Parathyroid adenoma (tissue), 2 donors: ENCODE measurements around the gene TXNDC5.

ENCODE experiments used
- H2AFZ ChIP-seq: fragments of 300-600 bp; sonication (generic); one replicate; pipeline ENCODE4 v1.7.0; 2017; ENCODE audit warnings: antibody characterized with exemption, mild to moderate bottlenecking
- H3K27ac ChIP-seq: fragments of 300-600 bp; sonication (generic); one replicate; pipeline ENCODE4 v1.7.0; 2017
- H3K27me3 ChIP-seq: fragments of 300-600 bp; sonication (generic); one replicate; pipeline ENCODE4 v1.7.0; 2017; ENCODE audit warnings: low read length; ENCODE audit not compliant: control insufficient read depth, insufficient read depth
- H3K36me3 ChIP-seq: fragments of 300-600 bp; sonication (generic); one replicate; pipeline ENCODE4 v1.7.0; 2017; ENCODE audit warnings: low read length; ENCODE audit not compliant: control insufficient read depth, insufficient read depth
- H3K4me1 ChIP-seq: fragments of 300-600 bp; sonication (generic); one replicate; pipeline ENCODE4 v1.7.0; 2017; ENCODE audit warnings: control low read depth
- H3K4me2 ChIP-seq: fragments of 300-600 bp; sonication (generic); one replicate; pipeline ENCODE4 v1.7.0; 2017; ENCODE audit warnings: low read length
- H3K4me3 ChIP-seq: fragments of 300-600 bp; sonication (generic); one replicate; pipeline ENCODE4 v1.7.0; 2017; ENCODE audit warnings: low read depth, low read length
- H3K79me2 ChIP-seq: fragments of 300-600 bp; sonication (generic); one replicate; pipeline ENCODE4 v1.7.0; 2017; ENCODE audit warnings: control low read depth
- H3K9ac ChIP-seq: fragments of 300-600 bp; sonication (generic); one replicate; pipeline ENCODE4 v1.7.0; 2017; ENCODE audit warnings: mild to moderate bottlenecking
- H3K9me3 ChIP-seq: fragments of 300-600 bp; sonication (generic); one replicate; pipeline ENCODE4 v1.7.0; 2017; ENCODE audit warnings: low read length; ENCODE audit not compliant: control insufficient read depth
- CTCF ChIP-seq: fragments of 300-600 bp; sonication (generic); IDR thresholded peaks from one replicate; pipeline ENCODE4 v1.7.0; 2017; ENCODE audit warnings: antibody characterized with exemption, mild to moderate bottlenecking
- donor health status: primary hyperparathyroidism.

TXNDC5 gene

GRCh38 chr6:7938562-7939183, 28.1 kb upstream of the TXNDC5 start:
- Histone ChIP-seq H2AFZ (no peak overlapping the region), H3K9me3 (no peaks in the 10 kb centered on the region), H3K4me3 (no peak overlapping the region), H3K27me3 (no peaks in the 10 kb centered on the region), H3K27ac (no peak overlapping the region), H3K36me3 (no peaks in the 10 kb centered on the region), H3K4me2 (no peak overlapping the region), H3K9ac (no peak overlapping the region), H3K79me2 (no peaks in the 10 kb centered on the region), H3K4me1 (no peaks in the 10 kb centered on the region)
- TF ChIP-seq CTCF, result no peak

- no peak overlapping the region for H3K4me2 ChIP-seq
- no peak overlapping the region for H2AFZ ChIP-seq
- no peaks in the 10 kb centered on the region for H3K4me1 ChIP-seq
- H3K27me3 ChIP-seq, result no peaks in the 10 kb centered on the region
- H3K9me3 ChIP-seq, result no peaks in the 10 kb centered on the region
- H3K9ac ChIP-seq, result no peak overlapping the region
- H3K36me3 ChIP-seq, result no peaks in the 10 kb centered on the region
- H3K79me2 ChIP-seq, result no peaks in the 10 kb centered on the region
- H3K4me3 ChIP-seq, result no peak overlapping the region
- no peak for TF ChIP-seq CTCF
- no peak overlapping the region for H3K27ac ChIP-seq
Observed at GRCh38 chr6:7933794-7934193, 23.2 kb upstream of the TXNDC5 start.

GRCh38 chr6:7932625-7933024, 22.0 kb upstream of the TXNDC5 start:
- Histone ChIP-seq H3K9me3 (no peaks in the 10 kb centered on the region), H3K79me2 (no peaks in the 10 kb centered on the region), H3K9ac (no peak overlapping the region), H3K27ac (no peak overlapping the region), H3K27me3 (no peaks in the 10 kb centered on the region), H3K4me2 (no peak overlapping the region), H3K36me3 (no peaks in the 10 kb centered on the region), H3K4me3 (no peak overlapping the region), H2AFZ (no peak overlapping the region), H3K4me1 (no peaks in the 10 kb centered on the region)
- TF ChIP-seq CTCF, result no peak

GRCh38 chr6:7924867-7925266, 14.3 kb upstream of the TXNDC5 start:
- TF ChIP-seq CTCF, result no peak
- H3K27ac ChIP-seq, result no peak overlapping the region
- no peaks in the 10 kb centered on the region for H3K79me2 ChIP-seq
- H3K9ac ChIP-seq, result no peak overlapping the region
- no peak overlapping the region for H2AFZ ChIP-seq
- no peaks in the 10 kb centered on the region for H3K36me3 ChIP-seq
- no peak overlapping the region for H3K4me2 ChIP-seq
- no peaks in the 10 kb centered on the region for H3K9me3 ChIP-seq
- H3K4me1 ChIP-seq, result no peaks in the 10 kb centered on the region
- no peaks in the 10 kb centered on the region for H3K27me3 ChIP-seq
- no peak overlapping the region for H3K4me3 ChIP-seq

GRCh38 chr6:7922596-7922995, 12.0 kb upstream of the TXNDC5 start:
- no peak overlapping the region for H3K27ac ChIP-seq

More at GRCh38 chr6:7922596-7922995, 12.0 kb upstream of the TXNDC5 start:
- Histone ChIP-seq H2AFZ (no peak overlapping the region), H3K4me2 (no peak overlapping the region), H3K4me3 (no peak overlapping the region), H3K79me2 (no peaks in the 10 kb centered on the region), H3K9me3 (no peaks in the 10 kb centered on the region), H3K9ac (no peak overlapping the region), H3K27me3 (no peaks in the 10 kb centered on the region), H3K4me1 (no peaks in the 10 kb centered on the region), H3K36me3 (no peaks in the 10 kb centered on the region)
- no peak for TF ChIP-seq CTCF
